Muscle layer of duodenum (tissue), 2 donors: Measurements from ENCODE around the gene PAX5.

Experiments used
- H3K27ac ChIP-seq: one replicate; pipeline ENCODE4 v1.7.0; 2013; ENCODE audit warnings: mild to moderate bottlenecking, low read length
- H3K27me3 ChIP-seq: one replicate; pipeline ENCODE4 v1.7.0; 2013; ENCODE audit warnings: low read depth, mild to moderate bottlenecking, control low read depth, low read length
- H3K36me3 ChIP-seq, 2 donors: one replicate each; pipeline ENCODE4 v1.7.0; 2013; ENCODE audit warnings: low read length in 2 of 2, control low read depth in 1 of 2, mild to moderate bottlenecking in 1 of 2; ENCODE audit not compliant: insufficient read depth in 2 of 2, control insufficient read depth in 1 of 2
- H3K4me1 ChIP-seq, 2 donors: one replicate each; pipeline ENCODE4 v1.7.0; 2013; ENCODE audit warnings: low read length in 2 of 2, mild to moderate bottlenecking in 2 of 2, control low read depth in 1 of 2, moderate library complexity in 1 of 2; ENCODE audit not compliant: insufficient read depth in 2 of 2, control insufficient read depth in 1 of 2
- H3K4me3 ChIP-seq, 2 donors: one replicate each; pipeline ENCODE4 v1.7.0; 2013; ENCODE audit warnings: low read length in 2 of 2, low read depth in 1 of 2, mild to moderate bottlenecking in 1 of 2
- H3K9me3 ChIP-seq, 2 donors: one replicate each; pipeline ENCODE4 v1.7.0; 2013; ENCODE audit warnings: low read length in 2 of 2, control low read depth in 1 of 2, mild to moderate bottlenecking in 1 of 2; ENCODE audit not compliant: control insufficient read depth in 1 of 2
- donor health status: healthy.

PAX5 gene

GRCh38 chr9:37029304-37029775 is 4.7 kb downstream of the PAX5 start:
- Histone ChIP-seq H3K27ac (no peak overlapping the region), H3K4me1 (peaks cover 0 to 61% of the 10 kb centered on the region in 2 donors), H3K27me3 (peaks cover 94% of the 10 kb centered on the region)

GRCh38 chr9:37028420-37029031 is 5.5 kb downstream of the PAX5 start:
- Histone ChIP-seq H3K36me3 (no peaks in the 10 kb centered on the region), H3K27ac (no peak overlapping the region), H3K27me3 (peaks cover 96% of the 10 kb centered on the region), H3K4me1 (peaks cover 0 to 53% of the 10 kb centered on the region in 2 donors), H3K9me3 (peaks cover 0 to 7% of the 10 kb centered on the region in 2 donors), H3K4me3 (no peak overlapping the region)

More at GRCh38 chr9:37029304-37029775, 4.7 kb downstream of the PAX5 start:
- Histone ChIP-seq H3K9me3 (peaks cover 0 to 7% of the 10 kb centered on the region in 2 donors), H3K36me3 (no peaks in the 10 kb centered on the region), H3K4me3 (no peak overlapping the region)

GRCh38 chr9:37027582-37028419 is 6.3 kb downstream of the PAX5 start:
- peaks cover 0 to 52% of the 10 kb centered on the region in 2 donors for H3K4me1 ChIP-seq
- H3K36me3 ChIP-seq, result no peaks in the 10 kb centered on the region
- peak overlapping the region in 1 of 2 donors; percentile 51 for H3K4me3 ChIP-seq
- H3K27ac ChIP-seq, result no peak overlapping the region
- H3K27me3 ChIP-seq, result peaks cover 96% of the 10 kb centered on the region
- peaks cover 0 to 7% of the 10 kb centered on the region in 2 donors for H3K9me3 ChIP-seq

DNA sequence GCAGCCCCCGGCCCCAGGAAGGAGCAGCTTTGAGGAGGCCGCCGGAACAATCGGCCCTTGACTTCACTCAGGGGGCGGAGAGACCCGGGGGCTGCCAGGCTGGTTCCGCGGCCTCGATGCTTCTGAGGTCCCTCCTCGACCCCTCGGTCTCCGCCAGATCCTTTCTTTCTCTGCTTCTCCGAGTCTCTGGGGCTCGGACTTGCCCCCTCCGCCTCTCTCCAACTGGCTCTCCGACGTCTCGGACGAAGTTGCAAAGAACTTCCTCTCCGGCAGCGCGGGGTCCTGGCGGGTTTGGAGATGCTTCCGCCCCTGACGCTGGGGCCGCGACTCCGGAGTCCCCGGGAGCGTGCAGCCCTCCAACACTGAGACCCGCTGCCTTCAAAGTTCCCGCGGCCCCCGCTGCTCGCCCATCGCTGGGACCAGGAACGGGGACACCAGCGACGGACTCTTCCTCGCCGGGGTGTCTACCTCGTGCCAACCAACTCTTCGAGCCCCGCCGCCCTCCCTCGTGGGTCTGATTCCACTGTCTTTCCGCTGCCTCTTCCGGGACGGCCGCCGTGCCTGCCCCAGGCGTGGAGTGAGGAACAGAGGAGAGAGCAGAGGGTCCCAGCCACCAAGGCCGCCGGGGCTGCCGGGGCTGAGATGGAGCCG is 7.0 kb downstream of the PAX5 start:
- no peaks in the 10 kb centered on the region for H3K36me3 ChIP-seq
- peaks cover 0 to 7% of the 10 kb centered on the region in 2 donors for H3K9me3 ChIP-seq
- H3K27ac ChIP-seq, result no peak overlapping the region
- H3K4me1 ChIP-seq, result peaks cover 0 to 52% of the 10 kb centered on the region in 2 donors
- peaks cover 96% of the 10 kb centered on the region for H3K27me3 ChIP-seq
- H3K4me3 ChIP-seq, result peak overlapping the region in 1 of 2 donors; percentile 51

DNA sequence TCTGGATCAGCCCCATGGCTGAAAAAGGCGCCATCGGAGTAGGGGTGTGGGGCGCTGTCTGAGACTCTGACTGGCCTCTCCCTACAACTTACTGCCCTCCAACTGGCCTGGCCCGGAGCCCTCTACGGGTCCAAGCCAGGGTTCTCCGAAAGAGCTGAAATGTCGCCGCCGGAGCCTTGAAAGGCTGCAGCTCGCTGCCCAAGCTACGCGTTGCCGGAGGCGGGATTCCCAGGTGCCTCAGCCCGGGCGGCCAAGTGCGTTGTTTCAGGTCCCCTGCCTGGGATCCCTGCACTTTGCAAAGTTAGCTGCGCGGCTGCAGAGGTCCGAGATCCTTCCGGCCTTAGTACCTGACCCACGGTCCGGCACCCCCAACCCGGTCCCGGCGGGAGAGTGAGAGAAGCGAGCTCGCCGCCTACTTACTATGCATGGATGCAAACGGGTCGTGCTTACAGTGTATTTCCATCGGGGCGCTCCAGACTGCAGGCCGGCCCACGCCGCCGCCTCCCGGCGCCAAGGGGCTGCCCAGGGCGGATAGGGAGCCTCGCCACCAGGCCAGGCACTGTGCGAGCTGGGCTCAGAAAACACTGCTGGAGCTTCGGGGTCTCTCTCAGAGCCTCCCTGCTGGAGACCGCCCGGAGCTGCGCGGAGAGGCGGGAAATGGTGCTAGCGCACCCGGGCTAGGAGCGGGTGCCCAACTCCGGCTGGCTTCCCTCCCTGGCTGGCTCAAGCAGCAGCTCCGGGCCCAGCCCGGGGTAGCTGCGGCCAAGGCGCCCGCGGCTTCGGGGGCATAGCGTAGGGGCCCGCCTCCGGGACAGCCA is 7.7 kb downstream of the PAX5 start:
- Histone ChIP-seq H3K9me3 (peaks cover 0 to 7% of the 10 kb centered on the region in 2 donors), H3K36me3 (no peaks in the 10 kb centered on the region), H3K27me3 (peaks cover 92% of the 10 kb centered on the region), H3K27ac (no peak overlapping the region), H3K4me1 (peaks cover 0 to 52% of the 10 kb centered on the region in 2 donors), H3K4me3 (peak overlapping the region; percentile 22 to 51)

GRCh38 chr9:37025823-37026112 is 8.3 kb downstream of the PAX5 start:
- peaks cover 0 to 52% of the 10 kb centered on the region in 2 donors for H3K4me1 ChIP-seq
- H3K36me3 ChIP-seq, result no peaks in the 10 kb centered on the region
- H3K27ac ChIP-seq, result no peak overlapping the region
- peak overlapping the region; percentile 22 to 51 for H3K4me3 ChIP-seq
- peaks cover 87% of the 10 kb centered on the region for H3K27me3 ChIP-seq
- H3K9me3 ChIP-seq, result peaks cover 0 to 7% of the 10 kb centered on the region in 2 donors

GRCh38 chr9:37025071-37025822 is 8.8 kb downstream of the PAX5 start:
- Histone ChIP-seq H3K36me3 (no peaks in the 10 kb centered on the region), H3K27me3 (peaks cover 82% of the 10 kb centered on the region), H3K4me3 (peak overlapping the region; percentile 22 to 51), H3K4me1 (peaks cover 0 to 50% of the 10 kb centered on the region in 2 donors), H3K27ac (no peak overlapping the region), H3K9me3 (peaks cover 0 to 7% of the 10 kb centered on the region in 2 donors)

GRCh38 chr9:37017546-37017945 is 16.5 kb downstream of the PAX5 start:
- Histone ChIP-seq H3K27me3 (peaks cover 7% of the 10 kb centered on the region), H3K4me3 (no peak overlapping the region), H3K27ac (no peak overlapping the region), H3K4me1 (no peaks in the 10 kb centered on the region), H3K36me3 (no peaks in the 10 kb centered on the region), H3K9me3 (no peaks in the 10 kb centered on the region)

DNA sequence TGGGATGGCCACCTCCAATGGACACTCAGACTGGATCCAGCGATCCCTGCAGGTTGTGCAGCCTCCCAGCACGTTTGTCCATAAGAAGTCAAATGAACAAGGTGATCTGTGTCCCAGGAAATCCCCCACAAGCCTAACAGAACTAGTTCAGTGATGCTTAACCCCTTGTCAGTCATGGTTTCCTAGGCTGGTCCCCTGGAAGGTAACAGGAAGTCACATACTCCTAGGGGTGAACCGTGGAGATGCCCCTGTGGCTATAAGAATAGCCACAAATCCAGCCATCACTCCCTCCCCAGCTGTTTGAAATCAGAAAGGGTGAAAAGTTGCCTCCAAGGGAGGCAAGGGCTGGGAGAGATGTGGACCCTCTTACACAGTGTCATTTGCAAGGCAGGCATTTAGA is 22.5 kb downstream of the PAX5 start:
- H3K4me1 ChIP-seq, result no peaks in the 10 kb centered on the region
- H3K9me3 ChIP-seq, result no peaks in the 10 kb centered on the region
- peaks cover 5% of the 10 kb centered on the region for H3K27me3 ChIP-seq
- H3K36me3 ChIP-seq, result no peaks in the 10 kb centered on the region
- H3K4me3 ChIP-seq, result no peak overlapping the region
- no peak overlapping the region for H3K27ac ChIP-seq

DNA sequence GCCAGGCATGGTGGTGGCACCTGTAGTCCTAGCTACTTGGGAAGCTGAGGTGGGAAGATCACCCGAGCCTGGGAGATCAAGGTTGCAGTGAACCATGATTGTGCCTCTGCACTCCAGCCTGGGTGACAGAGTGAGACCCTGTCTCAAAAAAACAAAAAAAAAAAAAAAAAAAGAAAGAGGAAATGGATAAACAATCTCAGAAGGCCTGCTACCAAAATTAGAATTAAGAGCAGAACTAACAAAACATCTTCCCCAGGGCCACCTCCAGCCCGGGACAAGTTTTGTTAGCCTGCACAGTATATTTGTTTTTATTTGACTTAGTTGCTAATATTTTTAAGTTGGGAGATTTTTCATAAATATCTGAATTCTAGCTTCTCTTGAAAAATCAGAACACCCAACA is 23.1 kb downstream of the PAX5 start:
- H3K9me3 ChIP-seq, result no peaks in the 10 kb centered on the region
- H3K27ac ChIP-seq, result no peak overlapping the region
- no peaks in the 10 kb centered on the region for H3K36me3 ChIP-seq
- H3K4me3 ChIP-seq, result no peak overlapping the region
- H3K4me1 ChIP-seq, result no peaks in the 10 kb centered on the region
- peaks cover 7% of the 10 kb centered on the region for H3K27me3 ChIP-seq
